Tibial artery (tissue), 4 donors: ENCODE results near the gene SLC25A26.

Experiments
- DNase-seq, 2 donors: peaks; one replicate each; pipeline ENCODE4 v3.0.0-alpha.2; 2019
- H3K27ac ChIP-seq, 2 donors: fragments of 200-600 bp; sonication (generic) in 1 of 2; 1 replicate in 1 of 2; 2 replicates in 1 of 2; pipeline ENCODE4 v1.5.1; 2018 to 2019; ENCODE audit warnings: mild to moderate bottlenecking in 1 of 2
- H3K27me3 ChIP-seq, 2 donors: fragments of 200-600 bp; sonication (generic) in 1 of 2; one replicate each; pipeline versions ENCODE4 v1.5.1 to v1.6.0; 2016 to 2019
- H3K36me3 ChIP-seq, 3 donors: fragments of 200-600 bp; sonication (generic) in 2 of 3; one replicate each; pipeline ENCODE4 v1.5.1; 2016 to 2019; ENCODE audit warnings: mild to moderate bottlenecking in 2 of 3
- H3K4me1 ChIP-seq, 4 donors: fragments of 200-600 bp; sonication (generic) in 2 of 4; 1 replicate in 3 of 4; 2 replicates in 1 of 4; pipeline ENCODE4 v1.5.1; 2016 to 2019
- H3K4me3 ChIP-seq, 2 donors: fragments of 200-600 bp; sonication (generic) in 1 of 2; 1 replicate in 1 of 2; 2 replicates in 1 of 2; pipeline ENCODE4 v1.5.1; 2018 to 2019; ENCODE audit warnings: mild to moderate bottlenecking in 2 of 2
- H3K9me3 ChIP-seq, 3 donors: fragments of 200-600 bp; sonication (generic) in 1 of 3; one replicate each; pipeline ENCODE4 v1.5.1; 2016 to 2019
- CTCF ChIP-seq, 2 experiments: fragments of 200-600 bp in 1 of 2; fragments of 450-650 bp in 1 of 2; IDR thresholded peaks; one replicate each; pipeline ENCODE4 v1.5.1; 2017 to 2019; ENCODE audit warnings: antibody characterized with exemption in 2 of 2, mild to moderate bottlenecking in 1 of 2, moderate library complexity in 1 of 2
- intact Hi-C: fragments of 100-400 bp; cut with DNase I; formaldehyde crosslinking; loops from one replicate; pipeline ENCODE4 v1.15.0; 2023; ENCODE audit warnings: low total_unique reads

SLC25A26 gene

GRCh38 chr3:66411474-66411873 is 190.7 kb downstream of the SLC25A26 start:
- Histone ChIP-seq H3K4me3 (no peak overlapping the region), H3K9me3 (no peaks in the 10 kb centered on the region), H3K27me3 (no peaks in the 10 kb centered on the region), H3K4me1 (peaks cover 0 to 69% (median 36%) of the 10 kb centered on the region in 4 donors), H3K36me3 (peaks cover 29 to 88% (median 42%) of the 10 kb centered on the region in 3 donors), H3K27ac (peak overlapping the region in 1 of 2 donors; percentile 40)
- no peak for TF ChIP-seq CTCF (IDR thresholded peaks at IDR 0.05)
- DNase-seq = no peak
- intact Hi-C loops = no loop called here

- peaks cover 25 to 87% (median 42%) of the 10 kb centered on the region in 3 donors for H3K36me3 ChIP-seq
- DNase-seq = no peak
- intact Hi-C loops = no loop called here
- H3K27me3 ChIP-seq = no peaks in the 10 kb centered on the region
- no peak overlapping the region for H3K4me3 ChIP-seq
- H3K9me3 ChIP-seq = no peaks in the 10 kb centered on the region
- TF ChIP-seq CTCF (IDR thresholded peaks at IDR 0.05) = no peak
- peaks cover 0 to 69% (median 36%) of the 10 kb centered on the region in 4 donors for H3K4me1 ChIP-seq
- peak overlapping the region; percentile 15 to 40 for H3K27ac ChIP-seq
These were observed 191.4 kb downstream of the SLC25A26 start for GRCh38 chr3:66411961-66412887.

GRCh38 chr3:66413151-66413751 is 192.4 kb downstream of the SLC25A26 start:
- intact Hi-C loops = no loop called here
- Histone ChIP-seq H3K4me3 (no peak overlapping the region), H3K36me3 (peaks cover 25 to 77% (median 42%) of the 10 kb centered on the region in 3 donors), H3K4me1 (peaks cover 0 to 69% (median 33%) of the 10 kb centered on the region in 4 donors), H3K27me3 (no peaks in the 10 kb centered on the region), H3K9me3 (no peaks in the 10 kb centered on the region), H3K27ac (peak overlapping the region; percentile 15 to 44)
- no peak for TF ChIP-seq CTCF (IDR thresholded peaks at IDR 0.05)
- no peak for DNase-seq

- no peaks in the 10 kb centered on the region for H3K27me3 ChIP-seq
- H3K36me3 ChIP-seq = peaks cover 22 to 63% (median 35%) of the 10 kb centered on the region in 3 donors
- peak overlapping the region in 1 of 2 donors; percentile 29 for H3K27ac ChIP-seq
- intact Hi-C loops = no loop called here
- no peak for TF ChIP-seq CTCF (IDR thresholded peaks at IDR 0.05)
- no peaks in the 10 kb centered on the region for H3K9me3 ChIP-seq
- no peak for DNase-seq
- H3K4me3 ChIP-seq = no peak overlapping the region
- peaks cover 0 to 72% (median 41%) of the 10 kb centered on the region in 4 donors for H3K4me1 ChIP-seq
These were observed 194.0 kb downstream of the SLC25A26 start for GRCh38 chr3:66414846-66415245.

GRCh38 chr3:66415867-66416428 is 195.1 kb downstream of the SLC25A26 start:
- Histone ChIP-seq H3K27ac (peak overlapping the region; percentile 29 to 40), H3K4me1 (peaks cover 0 to 78% (median 41%) of the 10 kb centered on the region in 4 donors), H3K36me3 (peaks cover 16 to 52% (median 24%) of the 10 kb centered on the region in 3 donors), H3K27me3 (no peaks in the 10 kb centered on the region), H3K4me3 (no peak overlapping the region), H3K9me3 (no peaks in the 10 kb centered on the region)
- DNase-seq = no peak
- intact Hi-C loops = no loop called here
- no peak for TF ChIP-seq CTCF (IDR thresholded peaks at IDR 0.05)
